ENCODE data around the gene WDCP. TPM values are rescaled to one million over a fixed set of nuclear protein-coding genes. Genes with fewer than 3 reads are reported as not detected.
"Not testable (repeated sequence)": the region's sequence is repeated elsewhere in the genome, so short reads cannot be mapped to it uniquely, and the experiment has no call there.

Gene WDCP
- total and polyA plus RNA-seq, 9 donors, result 7.9 to 11.3 (median 9.9) TPM

GRCh38 chr2:24048769-24049484 is 1.7 kb upstream of the WDCP start:
- H3K27me3 ChIP-seq (ENCODE audit: control insufficient read depth, insufficient read depth, low read length), result peaks cover 9% of the 10 kb centered on the region
- no peaks in the 10 kb centered on the region for H3K9me3 ChIP-seq (replicated peaks; ENCODE audit: control insufficient read depth, low read depth, low read length)
- no peak for DNase-seq
- peaks cover 16% of the 10 kb centered on the region for H3K4me1 ChIP-seq (ENCODE audit: control insufficient read depth, insufficient read depth, low read length)
- no peak overlapping the region for H3K27ac ChIP-seq (ENCODE audit: low read length)
- no peaks in the 10 kb centered on the region for H3K36me3 ChIP-seq (ENCODE audit: control insufficient read depth, insufficient read depth, low read length)
- peak overlapping the region; percentile 59 for H3K4me3 ChIP-seq (ENCODE audit: low read length)
- no CpG with 5 or more reads among the region's 23 CpGs for WGBS (ENCODE audit: insufficient coverage)

- H3K27ac ChIP-seq (ENCODE audit: low read length), result no peak overlapping the region
- H3K27me3 ChIP-seq (ENCODE audit: control insufficient read depth, insufficient read depth, low read length), result peaks cover 9% of the 10 kb centered on the region
- H3K9me3 ChIP-seq (replicated peaks; ENCODE audit: control insufficient read depth, low read depth, low read length), result no peaks in the 10 kb centered on the region
- no peak overlapping the region for H3K4me3 ChIP-seq (ENCODE audit: low read length)
- DNase-seq, result peak; percentile 11
- H3K36me3 ChIP-seq (ENCODE audit: control insufficient read depth, insufficient read depth, low read length), result no peaks in the 10 kb centered on the region
- peaks cover 16% of the 10 kb centered on the region for H3K4me1 ChIP-seq (ENCODE audit: control insufficient read depth, insufficient read depth, low read length)
- WGBS (ENCODE audit: insufficient coverage), result 24% methylated on average over 6 of the region's 8 CpGs
Observed at GRCh38 chr2:24047703-24048033, 477 bp upstream of the WDCP start.

GRCh38 chr2:24046599-24046929 is 627 bp downstream of the WDCP start:
- no peaks in the 10 kb centered on the region for H3K36me3 ChIP-seq (ENCODE audit: control insufficient read depth, insufficient read depth, low read length)
- no CpG with 5 or more reads among the region's 2 CpGs for WGBS (ENCODE audit: insufficient coverage)
- no peaks in the 10 kb centered on the region for H3K9me3 ChIP-seq (replicated peaks; ENCODE audit: control insufficient read depth, low read depth, low read length)
- H3K27ac ChIP-seq (ENCODE audit: low read length), result no peak overlapping the region
- peaks cover 9% of the 10 kb centered on the region for H3K27me3 ChIP-seq (ENCODE audit: control insufficient read depth, insufficient read depth, low read length)
- H3K4me3 ChIP-seq (ENCODE audit: low read length), result peak overlapping the region; percentile 72
- H3K4me1 ChIP-seq (ENCODE audit: control insufficient read depth, insufficient read depth, low read length), result peaks cover 16% of the 10 kb centered on the region
- no peak for DNase-seq

- Histone ChIP-seq H3K36me3 (ENCODE audit: control insufficient read depth, insufficient read depth, low read length) (no peaks in the 10 kb centered on the region), H3K9me3 (replicated peaks; ENCODE audit: control insufficient read depth, low read depth, low read length) (no peaks in the 10 kb centered on the region), H3K27me3 (ENCODE audit: control insufficient read depth, insufficient read depth, low read length) (peaks cover 9% of the 10 kb centered on the region), H3K4me3 (ENCODE audit: low read length) (no peak overlapping the region), H3K27ac (ENCODE audit: low read length) (no peak overlapping the region), H3K4me1 (ENCODE audit: control insufficient read depth, insufficient read depth, low read length) (peaks cover 16% of the 10 kb centered on the region)
- no peak for DNase-seq
- WGBS (ENCODE audit: insufficient coverage), result 87% methylated on average over 3 of the region's 11 CpGs
Observed at GRCh38 chr2:24045511-24046508, 1.4 kb downstream of the WDCP start.

- not testable (repeated sequence) for H3K9me3 ChIP-seq (replicated peaks; ENCODE audit: control insufficient read depth, low read depth, low read length)
Observed at GRCh38 chr2:24043133-24043532, 4.1 kb downstream of the WDCP start.

GRCh38 chr2:24040511-24040910 is 6.7 kb downstream of the WDCP start:
- H3K27me3 ChIP-seq (ENCODE audit: control insufficient read depth, insufficient read depth, low read length), result no peaks in the 10 kb centered on the region
- H3K9me3 ChIP-seq (replicated peaks; ENCODE audit: control insufficient read depth, low read depth, low read length), result no peaks in the 10 kb centered on the region
- WGBS (ENCODE audit: insufficient coverage), result no CpG with 5 or more reads among the region's 4 CpGs
- H3K4me3 ChIP-seq (ENCODE audit: low read length), result no peak overlapping the region
- no peak for DNase-seq
- no peak overlapping the region for H3K27ac ChIP-seq (ENCODE audit: low read length)
- H3K4me1 ChIP-seq (ENCODE audit: control insufficient read depth, insufficient read depth, low read length), result no peaks in the 10 kb centered on the region
- H3K36me3 ChIP-seq (ENCODE audit: control insufficient read depth, insufficient read depth, low read length), result peaks cover 28% of the 10 kb centered on the region

More at GRCh38 chr2:24043133-24043532, 4.1 kb downstream of the WDCP start:
- peaks cover 11% of the 10 kb centered on the region for H3K36me3 ChIP-seq (ENCODE audit: control insufficient read depth, insufficient read depth, low read length)
- not testable (repeated sequence) for H3K4me1 ChIP-seq (ENCODE audit: control insufficient read depth, insufficient read depth, low read length); H3K27ac ChIP-seq (ENCODE audit: low read length); H3K27me3 ChIP-seq (ENCODE audit: control insufficient read depth, insufficient read depth, low read length); DNase-seq; H3K4me3 ChIP-seq (ENCODE audit: low read length)
- 94% methylated on average over 5 of the region's 6 CpGs for WGBS (ENCODE audit: insufficient coverage)

GRCh38 chr2:24038786-24039499 is 8.2 kb downstream of the WDCP start:
- H3K36me3 ChIP-seq (ENCODE audit: control insufficient read depth, insufficient read depth, low read length), result peaks cover 28% of the 10 kb centered on the region
- H3K9me3 ChIP-seq (replicated peaks; ENCODE audit: control insufficient read depth, low read depth, low read length), result no peaks in the 10 kb centered on the region
- no peak for DNase-seq

GRCh38 chr2:24026233-24026632 is 21.0 kb downstream of the WDCP start:
- no peaks in the 10 kb centered on the region for H3K9me3 ChIP-seq (replicated peaks; ENCODE audit: control insufficient read depth, low read depth, low read length)
- no peak for DNase-seq
- H3K4me1 ChIP-seq (ENCODE audit: control insufficient read depth, insufficient read depth, low read length), result no peaks in the 10 kb centered on the region
- H3K36me3 ChIP-seq (ENCODE audit: control insufficient read depth, insufficient read depth, low read length), result peaks cover 55% of the 10 kb centered on the region
- no CpG with 5 or more reads among the region's 2 CpGs for WGBS (ENCODE audit: insufficient coverage)
- H3K4me3 ChIP-seq (ENCODE audit: low read length), result no peak overlapping the region
- no peaks in the 10 kb centered on the region for H3K27me3 ChIP-seq (ENCODE audit: control insufficient read depth, insufficient read depth, low read length)
- no peak overlapping the region for H3K27ac ChIP-seq (ENCODE audit: low read length)

More at GRCh38 chr2:24038786-24039499, 8.2 kb downstream of the WDCP start:
- Histone ChIP-seq H3K27me3 (ENCODE audit: control insufficient read depth, insufficient read depth, low read length) (no peaks in the 10 kb centered on the region), H3K4me1 (ENCODE audit: control insufficient read depth, insufficient read depth, low read length) (no peaks in the 10 kb centered on the region), H3K4me3 (ENCODE audit: low read length) (no peak overlapping the region), H3K27ac (ENCODE audit: low read length) (no peak overlapping the region)
- 79% methylated on average over 3 of the region's 9 CpGs for WGBS (ENCODE audit: insufficient coverage)

GRCh38 chr2:24024996-24025663 is 22.1 kb downstream of the WDCP start:
- no peak overlapping the region for H3K4me3 ChIP-seq (ENCODE audit: low read length)
- H3K4me1 ChIP-seq (ENCODE audit: control insufficient read depth, insufficient read depth, low read length), result no peaks in the 10 kb centered on the region
- 84% methylated on average over 13 of the region's 17 CpGs for WGBS (ENCODE audit: insufficient coverage)
- peaks cover 45% of the 10 kb centered on the region for H3K36me3 ChIP-seq (ENCODE audit: control insufficient read depth, insufficient read depth, low read length)
- H3K27ac ChIP-seq (ENCODE audit: low read length), result no peak overlapping the region
- no peak for DNase-seq
- H3K27me3 ChIP-seq (ENCODE audit: control insufficient read depth, insufficient read depth, low read length), result no peaks in the 10 kb centered on the region
- no peaks in the 10 kb centered on the region for H3K9me3 ChIP-seq (replicated peaks; ENCODE audit: control insufficient read depth, low read depth, low read length)
